ENCODE results near the gene SELENOS.
A peak's percentile ranks its signal among the peaks of the same experiment; 100 is the strongest.

Gene SELENOS

GRCh38 chr15:101250873-101251829 is 26.1 kb downstream of the SELENOS start:
- DNase-seq = no peak

- no peak for DNase-seq
Observed at GRCh38 chr15:101250341-101250831, 26.9 kb downstream of the SELENOS start.

GRCh38 chr15:101248274-101248673 is 29.0 kb downstream of the SELENOS start:
- DNase-seq = no peak

- no peak for DNase-seq
Observed at GRCh38 chr15:101246824-101247745, 30.2 kb downstream of the SELENOS start.

GRCh38 chr15:101246391-101246790 is 30.9 kb downstream of the SELENOS start:
- no peak for DNase-seq

GRCh38 chr15:101244889-101245668 is 32.2 kb downstream of the SELENOS start:
- DNase-seq = no peak

GRCh38 chr15:101244036-101244781 is 33.1 kb downstream of the SELENOS start:
- DNase-seq = no peak

- no peak for DNase-seq
Observed at GRCh38 chr15:101243420-101243819, 33.9 kb downstream of the SELENOS start.

- DNase-seq = no peak
Observed at GRCh38 chr15:101242999-101243336, 34.3 kb downstream of the SELENOS start.

GRCh38 chr15:101242160-101242998 is 34.9 kb downstream of the SELENOS start:
- DNase-seq = peak; percentile 25

GRCh38 chr15:101240358-101240757 is 36.9 kb downstream of the SELENOS start:
- DNase-seq = no peak

GRCh38 chr15:101239724-101240136 is 37.6 kb downstream of the SELENOS start:
- DNase-seq = no peak

GRCh38 chr15:101237251-101237650 is 40.0 kb downstream of the SELENOS start:
- no peak for DNase-seq

GRCh38 chr15:101233651-101234280 is 43.5 kb downstream of the SELENOS start:
- DNase-seq = no peak

- DNase-seq = no peak
Observed at GRCh38 chr15:101232677-101233076, 44.6 kb downstream of the SELENOS start.

GRCh38 chr15:101228313-101228712 is 49.0 kb downstream of the SELENOS start:
- no peak for DNase-seq

- no peak for DNase-seq
Observed at GRCh38 chr15:101225658-101226057, 51.6 kb downstream of the SELENOS start.

All from activated effector memory CD4-positive, alpha-beta T cell treated with Interleukin-2 at 50 U/mL for 16 hours (primary cell).